GM19455 (cell line): ENCODE measurements around the gene NYNRIN.
"Not testable (repeated sequence)": the region's sequence is repeated elsewhere in the genome, so short reads cannot be mapped to it uniquely, and the experiment has no call there.

Experiments
- ATAC-seq: cut with Tn5 transposase; IDR thresholded peaks from one replicate; pipeline ENCODE4 v1.9.1; 2021; ENCODE audit not compliant: unreplicated experiment

Gene NYNRIN

DNA sequence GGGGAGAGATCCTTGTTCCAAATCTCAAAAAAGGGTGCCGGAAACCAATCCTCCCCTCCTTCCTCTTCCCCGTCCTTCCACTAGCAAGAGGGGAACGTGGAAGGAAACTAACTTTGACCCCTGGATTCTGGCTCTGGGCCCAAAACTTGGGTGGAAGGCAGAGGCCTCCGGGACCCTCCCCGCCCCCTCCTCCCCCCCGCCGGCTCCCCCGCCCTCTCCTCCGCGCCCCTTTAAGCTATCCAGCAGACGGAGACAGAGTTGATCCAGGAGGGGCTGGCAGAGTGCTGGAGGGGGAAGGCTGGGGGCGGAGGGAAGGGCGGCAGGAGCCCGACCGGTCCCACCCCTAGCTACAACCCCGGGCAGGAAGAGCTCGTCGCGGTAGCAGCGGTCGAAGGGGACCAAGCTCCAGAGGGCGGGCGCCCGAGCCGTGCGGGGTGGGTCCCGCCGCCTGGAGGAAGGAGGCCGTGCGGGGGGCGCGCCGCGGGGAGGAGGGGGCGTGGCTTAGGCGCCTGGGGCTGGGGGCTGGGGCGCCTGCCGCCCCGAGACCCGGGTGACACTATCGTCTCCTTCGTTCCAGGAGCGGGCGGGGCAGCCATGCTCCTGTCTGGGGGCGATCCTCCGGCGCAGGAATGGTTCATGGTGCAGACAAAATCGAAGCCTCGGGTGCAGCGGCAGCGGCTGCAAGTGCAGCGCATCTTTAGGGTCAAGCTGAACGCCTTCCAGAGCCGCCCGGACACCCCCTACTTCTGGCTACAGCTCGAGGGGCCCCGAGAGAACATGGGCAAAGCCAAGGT, at the start of gene NYNRIN:
NYNRIN (plus strand) TSS at position 351 of the 794 bp plus-strand sequence; CDS start at position 595, 244 bp downstream.
- no peak for ATAC-seq

DNA sequence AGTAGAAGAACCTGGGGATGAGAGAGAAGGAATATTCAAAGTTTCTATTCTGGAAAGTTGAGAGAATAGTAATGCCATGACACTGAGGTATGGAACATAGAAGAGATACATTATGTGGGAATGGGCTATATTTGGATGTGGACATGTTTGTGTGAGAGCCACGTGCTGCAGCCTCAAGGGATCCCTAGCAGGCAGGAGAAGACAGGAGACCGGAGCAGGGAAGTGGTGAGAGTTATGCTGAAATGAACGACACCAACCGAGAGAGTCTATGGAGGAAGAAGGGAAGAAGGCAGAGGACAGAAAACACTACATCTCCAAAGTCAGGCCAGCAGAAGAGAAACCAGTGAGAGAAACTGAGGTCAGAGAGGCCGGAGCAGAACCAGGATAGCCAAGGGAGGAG, 49.1 kb upstream of the NYNRIN start:
- no peak for ATAC-seq

DNA sequence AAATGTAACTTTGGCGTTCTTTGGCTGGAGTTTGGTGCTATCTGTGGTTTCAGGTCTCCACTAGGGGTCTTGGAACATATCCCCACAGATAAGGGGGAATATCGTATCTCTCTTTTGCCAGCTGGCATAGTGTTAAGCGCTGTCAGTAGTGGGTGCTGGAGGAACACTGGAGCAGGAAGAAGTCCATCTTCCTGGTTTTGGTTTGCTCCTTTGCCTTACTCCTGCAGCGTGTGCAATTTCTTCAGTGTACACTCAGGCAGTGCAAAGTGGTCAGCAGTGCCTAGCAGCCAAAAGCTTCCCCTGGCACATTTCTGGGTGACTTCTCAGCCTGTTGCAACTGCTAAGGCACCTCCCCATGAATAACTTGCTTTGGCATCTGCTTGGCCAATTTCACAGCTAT, 47.3 kb upstream of the NYNRIN start:
- ATAC-seq, result no peak

DNA sequence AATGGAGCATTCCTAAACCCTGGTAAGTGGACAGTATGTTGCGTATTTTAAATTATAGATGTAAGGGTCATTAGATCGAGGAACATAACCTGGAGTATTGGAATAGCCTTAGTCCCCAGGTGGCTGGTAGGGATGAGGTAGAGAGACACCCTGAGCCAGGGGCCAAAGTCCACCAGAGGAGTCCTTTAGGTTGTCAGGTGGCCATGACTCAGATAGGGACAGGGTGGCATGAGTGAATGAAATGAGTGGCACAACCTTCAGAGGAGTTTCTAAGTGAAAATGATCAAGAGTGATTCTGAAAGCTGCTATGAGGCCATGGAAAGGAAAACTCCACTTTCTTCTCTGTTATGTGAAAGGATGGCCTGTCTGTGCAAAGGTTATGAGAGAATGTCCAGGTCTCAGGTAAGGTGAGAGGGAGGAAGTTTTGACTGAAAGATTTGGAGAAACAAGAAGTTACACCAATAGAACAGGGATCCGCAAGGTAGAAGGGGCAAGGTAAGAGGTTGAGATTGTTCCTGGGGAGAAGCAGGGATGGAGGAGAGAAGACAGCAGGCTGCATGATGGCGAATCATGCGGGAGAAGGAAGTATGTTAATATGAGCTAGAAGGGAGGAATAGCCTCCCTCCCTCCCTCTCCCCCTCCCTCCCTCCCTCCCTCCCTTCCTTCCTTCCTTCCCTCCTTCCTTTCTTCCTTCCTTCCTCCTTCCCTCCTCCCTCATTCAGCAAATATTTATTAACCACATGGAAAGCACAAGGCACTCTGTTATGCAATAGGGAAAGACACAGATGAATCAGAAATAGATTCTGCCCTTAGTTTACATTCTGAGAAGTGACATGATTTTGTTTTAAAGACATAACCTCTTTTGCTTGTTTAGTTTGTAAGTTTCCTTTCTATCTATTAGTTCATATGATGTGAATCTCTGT, 45.0 kb upstream of the NYNRIN start:
- ATAC-seq, result no peak

DNA sequence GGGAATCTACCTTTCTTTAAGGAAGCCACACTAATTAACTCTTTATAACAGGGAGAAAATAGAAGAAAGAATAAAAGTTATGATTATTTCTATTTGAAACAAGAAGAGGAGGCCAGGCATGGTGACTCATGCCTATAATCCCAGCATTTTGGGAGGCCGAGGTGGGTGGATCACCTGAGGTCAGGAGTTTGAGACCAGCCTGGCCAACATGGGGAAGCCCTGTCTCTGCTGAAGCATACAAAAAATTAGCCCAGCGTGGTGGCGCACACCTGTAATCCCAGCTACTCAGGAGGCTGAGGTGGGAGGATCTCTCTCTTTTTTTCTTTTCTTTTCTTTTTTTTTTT, 44.3 kb upstream of the NYNRIN start:
- ATAC-seq, result not testable (repeated sequence)

DNA sequence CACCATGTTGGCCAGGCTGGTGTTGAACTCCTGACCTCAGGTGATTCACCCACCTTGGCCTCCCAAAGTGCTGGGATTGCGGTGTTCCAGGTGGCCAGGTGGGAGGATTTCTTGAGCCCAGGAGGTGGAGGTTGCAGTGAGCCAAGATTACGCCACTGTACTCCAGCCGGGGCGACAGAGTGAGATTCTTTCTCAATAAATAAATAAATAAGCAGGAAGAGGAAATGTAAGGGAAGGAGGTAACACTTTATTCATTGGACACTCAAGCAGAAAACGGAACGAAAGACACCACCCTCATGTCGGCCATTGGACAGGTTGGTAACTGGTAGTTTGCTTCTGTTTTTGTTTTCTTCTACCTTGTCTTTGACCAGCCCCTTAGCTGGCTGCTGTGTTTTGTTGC, 43.8 kb upstream of the NYNRIN start:
- no peak for ATAC-seq

DNA sequence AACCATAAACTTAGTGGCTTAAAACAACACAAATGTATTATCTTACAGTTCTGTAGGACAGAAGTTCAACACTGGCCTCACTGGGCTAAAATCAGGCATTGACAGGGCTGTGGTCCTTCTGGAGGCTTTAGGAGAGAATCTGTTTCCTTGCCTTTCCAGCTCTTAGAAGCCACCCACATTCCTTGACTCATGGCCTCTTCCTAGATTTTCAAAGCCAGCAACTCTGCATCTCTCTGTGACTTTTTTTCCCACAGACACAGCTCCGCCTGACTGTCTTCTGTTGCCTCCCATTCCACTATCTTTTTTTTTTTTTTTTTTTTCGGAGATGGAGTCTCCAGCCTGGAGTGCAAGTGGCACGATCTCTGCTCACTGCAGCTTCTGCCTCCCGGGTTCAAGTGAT, 42.6 kb upstream of the NYNRIN start:
- ATAC-seq, result no peak

DNA sequence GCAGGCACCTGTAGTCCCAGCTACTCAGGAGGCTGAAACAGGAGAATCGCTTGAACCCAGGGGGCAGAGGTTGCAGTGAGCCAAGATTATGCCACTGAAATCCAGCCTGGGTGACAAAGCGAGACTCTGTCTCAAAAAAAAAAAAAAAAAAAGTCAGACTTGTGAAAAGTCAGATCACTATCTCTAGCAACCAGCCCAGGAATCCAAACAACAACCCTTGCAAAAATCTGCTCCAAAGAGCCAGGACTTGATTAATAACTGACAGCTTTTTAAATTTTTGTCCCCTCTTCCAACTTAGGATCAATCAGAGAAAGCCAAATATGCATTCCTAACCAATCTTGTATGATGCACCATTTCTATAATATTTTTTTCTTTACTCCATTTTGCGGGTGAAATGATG, 38.5 kb upstream of the NYNRIN start:
- no peak for ATAC-seq

DNA sequence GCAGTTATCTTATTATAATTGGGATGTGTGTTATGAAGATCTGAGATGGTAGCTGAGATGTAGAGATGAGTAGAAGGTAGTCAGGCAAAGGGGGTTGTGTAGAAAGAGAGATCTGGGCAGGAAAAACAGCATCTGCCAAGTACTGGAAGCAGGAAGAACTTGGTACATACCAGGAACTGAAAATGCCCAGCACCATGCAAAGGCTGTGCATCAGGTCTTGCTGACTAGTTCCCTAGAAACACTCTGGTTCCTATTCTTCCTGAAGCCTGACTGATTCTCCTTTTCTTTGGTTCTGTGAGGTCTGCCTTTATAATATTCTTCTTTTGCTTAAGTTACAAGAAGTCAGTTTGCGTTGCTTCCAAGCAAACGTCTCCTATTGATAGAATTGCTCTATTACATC, 37.5 kb upstream of the NYNRIN start:
- no peak for ATAC-seq

DNA sequence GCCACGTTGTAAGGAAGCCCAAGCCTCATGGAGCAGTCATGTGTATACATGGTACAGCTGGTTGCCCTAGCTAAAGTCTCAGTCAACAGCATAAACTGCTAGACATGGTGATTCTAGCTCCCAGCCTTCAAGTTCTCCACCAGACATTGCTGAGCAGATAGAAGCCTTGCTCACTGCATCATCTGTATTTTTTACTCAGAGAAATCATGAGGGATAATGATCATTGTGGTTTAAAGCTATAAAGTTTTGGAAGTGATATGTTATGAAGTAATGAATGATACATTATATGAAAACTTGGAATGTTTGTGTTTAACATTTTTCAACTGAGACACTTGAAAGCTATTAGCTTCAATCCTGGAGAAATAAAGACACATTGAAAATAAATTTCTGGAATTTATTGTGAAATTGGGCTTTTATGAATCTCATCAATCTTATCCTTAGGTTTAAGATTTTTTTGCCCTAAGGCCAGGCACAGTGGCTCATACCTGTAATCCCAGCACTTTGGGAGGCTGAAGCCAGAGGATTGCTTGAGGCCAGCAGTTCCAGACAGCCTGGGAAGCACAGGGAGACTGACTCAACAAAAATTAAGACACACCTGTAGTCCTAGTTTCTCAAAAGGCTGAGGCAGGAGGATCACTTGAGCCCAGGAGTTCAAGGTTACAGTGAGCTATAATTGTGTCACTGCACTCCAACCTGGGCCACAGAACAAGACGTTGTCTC, 36.4 kb upstream of the NYNRIN start:
- ATAC-seq, result no peak

DNA sequence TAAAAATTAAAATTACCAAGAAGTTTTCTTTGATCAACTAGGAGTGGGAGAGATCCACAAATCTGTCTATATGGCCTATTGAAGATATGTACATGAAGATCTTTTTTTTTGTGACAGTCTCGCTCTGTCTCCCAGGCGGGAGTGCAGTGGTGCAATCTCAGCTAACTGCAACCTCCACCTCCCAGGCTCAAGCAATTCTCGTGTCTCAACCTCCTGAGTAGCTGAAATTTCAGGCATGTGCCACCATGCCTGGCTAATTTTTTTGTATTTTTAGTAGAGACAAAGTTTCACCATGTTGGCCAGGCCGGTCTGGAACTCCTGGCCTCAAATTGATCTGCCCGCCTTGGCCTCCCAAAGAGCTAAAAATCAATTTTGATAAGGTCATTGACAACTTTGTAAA, 35.4 kb upstream of the NYNRIN start:
- no peak for ATAC-seq

DNA sequence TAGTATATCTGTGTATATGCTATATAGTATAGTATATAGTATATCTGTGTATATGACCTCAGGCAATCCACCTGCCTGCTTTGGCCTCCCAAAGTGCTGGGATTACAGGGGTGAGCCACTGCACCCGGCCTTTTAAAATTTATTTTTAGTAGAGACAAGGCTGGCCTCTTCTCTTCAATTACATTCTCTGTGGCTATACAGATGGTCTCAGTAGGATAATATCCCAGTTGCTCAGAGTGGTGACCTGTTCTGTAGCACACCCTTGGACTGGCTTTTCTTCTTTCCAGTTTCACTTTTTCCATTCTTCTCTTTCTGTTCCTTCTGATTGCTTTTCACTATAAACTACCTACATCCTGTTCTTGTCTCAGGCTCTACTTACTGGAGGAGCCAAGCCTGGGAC, 34.0 kb upstream of the NYNRIN start:
- no peak for ATAC-seq

DNA sequence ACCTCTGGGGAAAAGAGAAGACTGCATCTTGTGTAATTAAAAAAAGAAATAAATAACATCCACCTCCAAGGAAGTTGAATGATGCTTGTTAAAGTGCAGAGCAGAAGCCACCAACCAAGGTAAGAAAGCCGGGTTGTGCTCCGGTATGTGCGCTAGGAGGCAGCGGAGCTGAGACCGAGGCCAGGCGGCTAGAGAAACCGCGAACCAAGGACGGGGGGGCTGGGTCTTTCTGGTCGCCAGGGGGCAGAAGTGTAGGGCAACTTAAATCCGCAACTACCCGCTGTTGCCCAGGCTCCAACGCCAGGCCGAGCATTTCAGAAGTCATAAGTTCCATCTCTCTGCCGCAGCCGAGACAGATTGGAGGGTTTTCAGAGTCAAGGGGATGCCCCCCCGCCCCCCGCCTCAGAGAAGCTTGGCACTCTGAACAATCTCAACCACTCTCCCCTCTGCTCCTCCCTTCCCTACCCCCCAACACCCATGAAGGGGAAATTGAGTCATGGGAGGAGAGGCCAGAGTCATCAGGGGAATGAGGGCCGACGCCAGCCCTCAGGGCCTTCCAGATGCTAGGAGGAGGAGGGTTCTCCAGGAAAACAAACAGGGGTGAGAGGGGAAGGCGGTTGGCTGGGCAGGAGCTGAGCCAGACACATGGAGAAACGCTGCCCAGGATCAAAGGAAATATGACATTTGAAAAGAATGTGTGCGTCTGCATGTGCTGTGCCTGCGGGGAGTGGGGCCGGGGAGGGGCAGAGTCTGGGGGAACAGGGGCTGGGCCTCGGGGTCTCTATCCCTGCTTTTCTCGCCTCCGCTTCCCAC, 33.0 kb upstream of the NYNRIN start:
- peak; percentile 50 for ATAC-seq

DNA sequence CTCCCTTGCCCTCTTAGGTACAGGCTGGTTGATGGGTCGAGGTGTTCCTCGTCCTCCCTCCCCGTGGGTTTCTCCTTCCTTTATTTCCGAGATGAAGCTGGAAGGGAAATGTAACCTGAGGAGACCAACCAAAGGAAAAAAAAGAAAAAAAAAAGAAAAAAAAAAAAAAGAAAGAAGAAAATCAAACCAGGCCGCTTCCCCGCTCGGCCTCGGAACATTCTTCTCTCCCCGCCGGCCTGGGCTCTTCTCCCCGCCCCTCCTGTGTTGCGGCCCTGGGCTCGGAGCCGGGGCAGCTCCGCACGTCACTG, 32.4 kb upstream of the NYNRIN start:
- ATAC-seq, result no peak

DNA sequence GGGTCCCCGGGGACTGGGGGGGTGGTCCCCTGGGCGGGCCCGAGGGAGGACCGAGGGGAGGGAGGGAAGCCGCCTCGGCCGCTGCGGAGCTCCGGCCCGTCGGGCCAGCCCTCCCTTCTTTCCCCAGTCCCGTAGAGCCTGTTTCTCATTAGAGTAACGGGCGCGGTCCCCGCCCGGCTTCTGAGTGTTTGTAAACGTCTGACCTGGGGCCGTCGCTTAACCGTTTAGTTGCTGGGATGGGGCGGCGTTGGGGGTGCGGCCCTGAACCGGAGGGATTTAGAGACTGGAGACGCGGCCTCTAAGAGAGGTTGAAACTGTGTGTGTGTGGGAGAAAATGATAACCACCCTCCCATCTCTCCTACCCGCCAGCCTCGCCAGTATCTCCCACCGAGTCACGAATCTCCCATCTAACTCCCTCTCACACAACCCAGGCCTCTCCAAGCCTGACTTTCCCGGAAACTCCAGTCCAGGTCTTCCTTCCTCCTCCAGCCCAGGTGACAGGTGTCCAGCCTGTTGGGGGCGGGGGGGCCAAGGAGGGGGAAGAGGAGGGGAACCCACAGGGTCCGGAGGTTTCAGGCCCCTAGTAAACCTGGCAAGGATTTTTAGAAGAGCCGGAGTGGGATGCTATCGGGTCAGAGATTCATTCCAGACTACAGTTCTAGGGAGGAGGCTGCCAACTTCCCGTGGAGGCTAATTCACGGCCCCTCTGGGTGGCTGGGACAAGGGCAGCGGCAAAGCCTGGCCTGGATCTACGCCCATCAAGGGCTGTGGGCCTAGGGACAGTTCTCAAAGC, 31.9 kb upstream of the NYNRIN start:
- peak; percentile 58 for ATAC-seq

DNA sequence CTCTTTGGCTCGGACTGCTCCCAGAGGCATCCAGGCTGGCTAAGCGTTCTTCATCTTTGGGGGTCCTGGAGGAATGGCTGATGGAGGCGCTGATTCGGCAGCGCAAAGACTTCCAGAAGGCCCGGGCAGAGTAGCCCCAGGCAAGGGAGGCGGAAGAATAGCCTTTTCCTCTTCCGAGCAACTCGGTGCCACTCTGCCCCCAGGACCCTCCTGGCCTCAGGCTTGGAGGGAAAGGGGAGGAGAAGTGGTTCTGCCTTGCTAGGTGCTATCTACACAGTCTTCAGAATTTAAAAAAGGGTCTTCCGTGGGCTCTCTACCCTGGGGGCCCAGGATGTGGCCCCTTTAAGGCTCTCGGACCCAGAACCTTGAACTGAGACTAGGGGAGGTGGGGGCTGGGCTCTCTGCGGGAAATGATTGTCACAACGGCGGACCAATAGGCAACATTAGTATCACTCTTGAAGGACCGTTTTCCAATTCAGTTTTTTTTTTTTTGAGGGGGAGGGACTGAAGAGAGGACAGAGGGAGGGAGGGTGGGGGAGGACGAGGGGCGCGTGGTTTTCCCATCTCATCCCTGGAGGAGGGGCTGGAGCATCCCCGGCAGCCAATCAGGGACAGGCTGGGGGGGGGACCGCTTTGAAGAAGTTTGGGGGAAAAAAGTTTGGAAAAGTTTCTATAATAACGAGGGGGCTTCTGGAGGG, 31.1 kb upstream of the NYNRIN start, which contains the start of gene NFATC4:
NFATC4 (plus strand) TSS at position 671 of the 698 bp plus-strand sequence. CDS start 157 bp downstream, outside the sequence.
- no peak for ATAC-seq

DNA sequence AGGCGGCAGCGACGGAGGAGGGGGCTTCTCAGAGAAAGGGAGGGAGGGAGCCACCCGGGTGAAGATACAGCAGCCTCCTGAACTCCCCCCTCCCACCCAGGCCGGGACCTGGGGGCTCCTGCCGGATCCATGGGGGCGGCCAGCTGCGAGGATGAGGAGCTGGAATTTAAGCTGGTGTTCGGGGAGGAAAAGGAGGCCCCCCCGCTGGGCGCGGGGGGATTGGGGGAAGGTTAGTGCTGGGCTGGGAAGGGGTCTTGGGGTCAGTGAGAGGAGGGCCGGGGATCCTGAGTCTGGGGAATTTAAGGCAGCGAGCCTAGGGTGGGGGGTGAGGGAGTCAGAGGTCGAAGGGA, 30.6 kb upstream of the NYNRIN start:
- ATAC-seq, result no peak

DNA sequence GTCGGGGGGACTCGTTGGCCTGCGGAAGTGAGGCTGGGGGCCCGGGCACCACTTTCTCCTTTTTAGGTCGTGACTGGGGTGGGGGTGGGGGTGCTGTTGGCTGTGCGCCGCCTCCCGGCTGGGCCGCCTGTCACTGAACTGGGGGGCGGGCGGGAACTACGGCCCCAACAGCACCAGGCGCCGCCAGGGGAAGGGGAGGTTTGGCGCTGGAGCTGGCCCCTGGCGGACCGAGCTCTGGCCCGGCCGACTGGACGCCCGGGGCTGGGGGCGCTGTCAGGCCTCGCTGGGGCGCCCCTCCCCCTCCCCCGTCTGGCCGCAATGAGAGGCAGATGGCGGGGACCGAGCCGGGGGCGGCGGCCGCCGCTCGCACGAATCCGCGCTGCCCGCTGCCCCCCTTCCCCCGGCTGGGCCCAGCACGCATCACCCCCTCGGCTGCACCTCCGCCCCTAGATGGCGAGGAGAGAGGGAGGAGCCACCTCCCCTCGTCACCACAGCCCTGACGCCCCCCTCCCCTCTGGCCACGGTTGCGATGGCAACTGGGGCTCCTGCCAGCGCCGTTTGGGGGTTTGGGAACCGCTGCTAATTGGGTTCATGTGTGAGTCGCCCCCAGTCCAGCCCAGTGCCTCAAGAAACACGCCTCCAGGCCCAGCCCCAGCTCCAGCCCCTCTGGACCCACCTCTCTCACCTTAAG, 30.1 kb upstream of the NYNRIN start:
- no peak for ATAC-seq

DNA sequence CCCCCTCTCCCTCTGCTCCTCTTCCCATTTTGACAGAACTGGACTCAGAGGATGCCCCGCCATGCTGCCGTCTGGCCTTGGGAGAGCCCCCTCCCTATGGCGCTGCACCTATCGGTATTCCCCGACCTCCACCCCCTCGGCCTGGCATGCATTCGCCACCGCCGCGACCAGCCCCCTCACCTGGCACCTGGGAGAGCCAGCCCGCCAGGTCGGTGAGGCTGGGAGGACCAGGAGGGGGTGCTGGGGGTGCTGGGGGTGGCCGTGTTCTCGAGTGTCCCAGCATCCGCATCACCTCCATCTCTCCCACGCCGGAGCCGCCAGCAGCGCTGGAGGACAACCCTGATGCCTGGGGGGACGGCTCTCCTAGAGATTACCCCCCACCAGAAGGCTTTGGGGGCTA, 29.3 kb upstream of the NYNRIN start:
- no peak for ATAC-seq
